Type B pancreatic cell (in vitro differentiated cells): ENCODE data around the gene PRSS56. TPM values are rescaled to one million over a fixed set of nuclear protein-coding genes. Genes with fewer than 3 reads are reported as not detected.

Experiments used
- DNase-seq: peaks from one replicate; pipeline ENCODE4 v3.0.0; 2021; ENCODE audit warnings: mixed read lengths; ENCODE audit not compliant: unreplicated experiment; ENCODE audit errors: extremely low spot score
- H3K27ac Mint-ChIP-seq: 2 replicates; pipeline ENCODE4 v1.8.0; 2021; ENCODE audit warnings: mild to moderate bottlenecking, mixed read lengths
- H3K27me3 Mint-ChIP-seq: 2 replicates; pipeline ENCODE4 v1.8.0; 2021; ENCODE audit warnings: mixed read lengths
- H3K36me3 Mint-ChIP-seq: 2 replicates; pipeline ENCODE4 v1.8.0; 2021; ENCODE audit warnings: mixed read lengths
- H3K4me1 Mint-ChIP-seq: one replicate; pipeline ENCODE4 v1.8.0; 2021; ENCODE audit warnings: mixed read lengths; ENCODE audit not compliant: unreplicated experiment
- H3K4me3 Mint-ChIP-seq: 2 replicates; pipeline ENCODE4 v1.8.0; 2021; ENCODE audit warnings: mild to moderate bottlenecking, mixed read lengths
- H3K9me3 Mint-ChIP-seq: 2 replicates; pipeline ENCODE4 v1.8.0; 2021; ENCODE audit warnings: mixed read lengths
- total RNA-seq: library from RNA; stranded (reverse); gene quantifications from 2 replicates; pipeline ENCODE4 v1.2.1, GENCODE V29; 2021; ENCODE audit warnings: low replicate concordance
- TF ChIP-seq, protein P1 (sequence below): fragments of 200-600 bp; sonication (generic); conservative IDR thresholded peaks from 2 replicates; pipeline ENCODE4 v1.5.0; 2021; ENCODE audit warnings: antibody characterized with exemption, mild to moderate bottlenecking

The PRSS56 gene
- total RNA-seq, 1 donor from 2014 or later: 0.34 TPM

DNA sequence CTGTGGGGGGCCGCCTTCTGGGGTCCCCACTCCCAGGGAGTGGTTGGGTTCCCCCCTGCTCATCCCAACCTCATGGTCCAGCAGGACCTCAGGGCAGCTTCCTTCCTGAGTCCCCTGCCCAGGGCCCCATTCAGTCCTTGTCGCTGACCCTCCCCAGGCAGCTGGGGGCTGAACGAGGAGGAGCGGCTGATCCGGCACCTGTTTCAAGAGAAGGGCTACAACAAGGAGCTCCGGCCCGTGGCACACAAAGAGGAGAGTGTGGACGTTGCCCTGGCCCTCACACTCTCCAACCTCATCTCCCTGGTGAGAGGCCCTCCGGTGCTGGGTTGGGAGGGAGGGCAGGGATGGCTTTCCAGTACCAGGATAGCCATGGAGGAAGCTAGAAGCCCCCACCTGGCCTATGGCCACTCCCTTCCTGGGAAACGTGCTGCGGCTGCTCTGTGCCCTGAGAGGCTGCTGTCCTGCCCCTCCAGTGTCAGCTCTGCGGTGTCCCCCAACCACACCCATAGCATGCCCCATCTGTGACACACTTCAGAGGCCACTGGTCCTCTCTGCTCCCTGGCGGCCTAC lies 6.3 kb downstream of the PRSS56 start:
- Mint-ChIP-seq H3K4me3 (no peak overlapping the region), H3K36me3 (no peaks in the 10 kb centered on the region), H3K4me1 (no peaks in the 10 kb centered on the region), H3K9me3 (no peaks in the 10 kb centered on the region), H3K27ac (no peak overlapping the region), H3K27me3 (peaks cover 41% of the 10 kb centered on the region)
- TF ChIP-seq, protein P1, sequence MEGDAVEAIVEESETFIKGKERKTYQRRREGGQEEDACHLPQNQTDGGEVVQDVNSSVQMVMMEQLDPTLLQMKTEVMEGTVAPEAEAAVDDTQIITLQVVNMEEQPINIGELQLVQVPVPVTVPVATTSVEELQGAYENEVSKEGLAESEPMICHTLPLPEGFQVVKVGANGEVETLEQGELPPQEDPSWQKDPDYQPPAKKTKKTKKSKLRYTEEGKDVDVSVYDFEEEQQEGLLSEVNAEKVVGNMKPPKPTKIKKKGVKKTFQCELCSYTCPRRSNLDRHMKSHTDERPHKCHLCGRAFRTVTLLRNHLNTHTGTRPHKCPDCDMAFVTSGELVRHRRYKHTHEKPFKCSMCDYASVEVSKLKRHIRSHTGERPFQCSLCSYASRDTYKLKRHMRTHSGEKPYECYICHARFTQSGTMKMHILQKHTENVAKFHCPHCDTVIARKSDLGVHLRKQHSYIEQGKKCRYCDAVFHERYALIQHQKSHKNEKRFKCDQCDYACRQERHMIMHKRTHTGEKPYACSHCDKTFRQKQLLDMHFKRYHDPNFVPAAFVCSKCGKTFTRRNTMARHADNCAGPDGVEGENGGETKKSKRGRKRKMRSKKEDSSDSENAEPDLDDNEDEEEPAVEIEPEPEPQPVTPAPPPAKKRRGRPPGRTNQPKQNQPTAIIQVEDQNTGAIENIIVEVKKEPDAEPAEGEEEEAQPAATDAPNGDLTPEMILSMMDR: no peak
- no peak for DNase-seq

DNA sequence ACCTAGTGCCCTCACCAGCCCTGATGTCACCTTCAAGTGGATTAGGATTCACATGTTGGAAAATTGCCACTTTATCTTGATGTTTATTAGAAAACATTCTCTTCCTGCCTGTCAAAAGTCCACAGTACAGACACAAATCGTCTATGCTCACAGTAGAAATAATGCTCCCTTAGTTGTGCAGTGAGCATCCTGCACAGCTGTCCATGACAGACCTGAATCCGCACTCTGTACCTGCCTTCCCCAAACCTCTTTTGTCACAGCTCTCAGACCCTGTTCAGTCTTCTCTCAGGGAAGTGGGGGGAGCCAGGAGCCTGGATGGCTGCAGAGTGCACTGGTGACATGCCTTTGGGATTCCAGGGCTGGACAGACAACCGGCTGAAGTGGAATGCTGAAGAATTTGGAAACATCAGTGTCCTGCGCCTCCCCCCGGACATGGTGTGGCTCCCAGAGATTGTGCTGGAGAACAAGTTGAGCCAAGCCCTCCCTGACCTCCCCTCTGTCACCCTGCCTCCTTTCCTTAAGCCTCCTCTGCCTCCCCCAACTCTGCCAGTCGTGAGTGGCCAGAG lies 7.8 kb downstream of the PRSS56 start:
- no peak for DNase-seq
- TF ChIP-seq, protein P1: no peak
- H3K4me3 Mint-ChIP-seq: no peak overlapping the region
- no peaks in the 10 kb centered on the region for H3K36me3 Mint-ChIP-seq
- no peaks in the 10 kb centered on the region for H3K4me1 Mint-ChIP-seq
- peaks cover 36% of the 10 kb centered on the region for H3K27me3 Mint-ChIP-seq
- H3K27ac Mint-ChIP-seq: no peak overlapping the region
- H3K9me3 Mint-ChIP-seq: no peaks in the 10 kb centered on the region

DNA sequence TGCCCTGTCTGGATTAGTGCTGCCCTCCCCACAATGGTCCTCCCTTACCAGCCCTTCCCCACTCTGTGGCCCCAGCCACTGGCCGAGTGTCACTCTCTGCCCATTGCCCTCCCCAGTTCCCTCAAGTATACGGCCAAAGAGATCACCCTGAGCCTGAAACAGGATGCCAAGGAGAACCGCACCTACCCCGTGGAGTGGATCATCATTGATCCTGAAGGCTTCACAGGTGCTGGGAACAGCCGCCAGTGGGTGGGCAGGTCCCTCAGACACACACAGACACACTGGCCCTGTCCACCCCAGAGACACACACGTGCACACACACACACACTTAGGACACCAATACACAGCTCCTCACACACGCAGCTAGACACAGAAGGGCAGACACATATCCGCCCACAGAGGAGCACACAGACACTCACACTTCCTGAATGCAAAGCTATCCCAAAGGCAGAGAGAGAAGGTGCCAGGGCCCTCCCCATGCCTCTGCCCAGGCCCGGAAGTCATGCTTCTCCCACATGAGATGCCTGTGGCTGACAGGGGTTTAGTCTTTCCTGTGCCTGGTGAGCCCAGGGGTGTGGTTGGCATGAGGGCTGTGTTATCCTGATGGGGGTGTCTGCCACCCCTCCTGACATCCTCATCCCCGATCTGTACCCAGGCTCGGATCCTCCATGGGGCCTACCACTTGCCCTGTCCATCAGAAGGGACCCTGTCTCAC lies 8.7 kb downstream of the PRSS56 start:
- no peaks in the 10 kb centered on the region for H3K36me3 Mint-ChIP-seq
- DNase-seq: no peak
- no peak overlapping the region for H3K27ac Mint-ChIP-seq
- TF ChIP-seq, protein P1: no peak
- H3K4me1 Mint-ChIP-seq: peaks cover 2% of the 10 kb centered on the region
- H3K27me3 Mint-ChIP-seq: peaks cover 31% of the 10 kb centered on the region
- H3K9me3 Mint-ChIP-seq: no peaks in the 10 kb centered on the region
- no peak overlapping the region for H3K4me3 Mint-ChIP-seq

DNA sequence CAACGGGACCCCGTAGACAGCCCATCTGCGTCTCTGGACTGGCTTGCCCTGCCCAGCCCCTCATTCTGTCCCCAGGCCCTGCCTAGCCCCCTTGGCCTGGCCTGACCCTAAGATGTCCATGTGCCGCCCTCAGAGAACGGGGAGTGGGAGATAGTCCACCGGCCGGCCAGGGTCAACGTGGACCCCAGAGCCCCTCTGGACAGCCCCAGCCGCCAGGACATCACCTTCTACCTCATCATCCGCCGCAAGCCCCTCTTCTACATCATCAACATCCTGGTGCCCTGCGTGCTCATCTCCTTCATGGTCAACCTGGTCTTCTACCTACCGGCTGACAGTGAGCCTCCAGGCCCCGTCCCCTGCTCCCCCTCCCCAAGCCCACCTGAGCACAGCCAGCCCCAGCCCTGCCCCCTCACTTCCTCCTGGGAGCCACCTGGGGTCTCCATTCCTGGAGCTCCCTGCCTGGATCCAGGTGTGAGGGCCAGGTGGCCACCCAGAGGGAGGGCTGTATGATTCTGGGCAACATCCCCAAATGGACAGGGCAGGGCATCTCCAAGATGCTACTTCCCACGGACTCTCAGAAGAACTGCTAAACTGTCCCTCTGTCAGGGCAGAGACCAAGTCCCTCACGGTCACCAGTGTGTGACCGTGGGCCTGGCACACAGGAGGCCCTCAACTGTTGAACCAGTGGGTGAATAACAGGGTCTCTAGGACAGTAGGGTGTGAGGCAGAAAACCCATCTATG lies 9.8 kb downstream of the PRSS56 start:
- TF ChIP-seq, protein P1: no peak
- Mint-ChIP-seq H3K27me3 (peaks cover 25% of the 10 kb centered on the region), H3K9me3 (no peaks in the 10 kb centered on the region), H3K4me3 (no peak overlapping the region), H3K4me1 (peaks cover 4% of the 10 kb centered on the region), H3K27ac (no peak overlapping the region), H3K36me3 (no peaks in the 10 kb centered on the region)
- DNase-seq: no peak

DNA sequence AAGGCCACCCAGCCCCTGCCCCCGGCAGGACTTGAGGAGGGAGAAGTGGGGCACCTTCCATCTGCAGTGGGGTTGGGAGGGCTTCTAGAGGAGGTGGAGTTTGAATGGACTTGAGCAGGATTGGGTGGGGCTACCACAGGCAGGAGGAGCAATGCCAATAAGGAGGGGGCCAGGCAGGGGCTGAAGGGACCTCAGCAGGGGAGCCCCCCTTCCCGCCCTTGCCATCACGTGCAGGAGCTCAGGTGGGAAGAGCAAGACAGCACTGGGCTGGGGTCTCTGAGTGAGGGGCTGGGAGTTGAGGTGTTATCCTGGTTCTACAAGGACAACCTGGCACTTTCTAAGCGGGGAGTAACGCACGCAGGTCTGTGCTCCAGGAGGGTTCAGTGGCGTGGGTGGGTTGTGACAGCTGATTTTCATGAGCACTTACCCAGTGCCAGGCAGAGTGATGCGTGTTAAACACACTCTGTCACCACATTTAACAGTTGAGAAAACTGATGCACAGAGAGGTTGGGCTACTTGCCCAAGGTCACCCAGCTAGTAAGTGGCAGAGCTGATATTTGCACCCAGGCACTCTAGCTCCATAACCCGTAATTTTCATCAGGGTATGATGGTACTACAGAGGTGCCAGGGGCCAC lies 10.6 kb downstream of the PRSS56 start:
- H3K4me3 Mint-ChIP-seq: no peak overlapping the region
- H3K9me3 Mint-ChIP-seq: no peaks in the 10 kb centered on the region
- no peak overlapping the region for H3K27ac Mint-ChIP-seq
- DNase-seq: no peak
- no peaks in the 10 kb centered on the region for H3K36me3 Mint-ChIP-seq
- peaks cover 4% of the 10 kb centered on the region for H3K4me1 Mint-ChIP-seq
- TF ChIP-seq, protein P1: no peak
- peaks cover 25% of the 10 kb centered on the region for H3K27me3 Mint-ChIP-seq
